Stomach (tissue), 9 donors: ENCODE data around the gene AFMID. TPM values are rescaled to one million over a fixed set of nuclear protein-coding genes. Genes with fewer than 3 reads are reported as not detected.

Experiments
- DNase-seq, 2 donors: peaks; one replicate each; pipeline versions ENCODE4 v3.0.0 to v3.0.0-alpha.2; 2013 to 2019
- H3K27ac ChIP-seq, 5 donors: fragments of 200-600 bp in 4 of 5; sonication (generic) in 4 of 5; one replicate each; pipeline ENCODE4 v1.5.1; 2013 to 2019; ENCODE audit warnings: mild to moderate bottlenecking in 1 of 5, moderate library complexity in 1 of 5
- H3K27me3 ChIP-seq, 3 donors: fragments of 200-600 bp; sonication (generic); one replicate each; pipeline ENCODE4 v1.5.1; 2017 to 2019; ENCODE audit warnings: mixed run types in 1 of 3
- H3K36me3 ChIP-seq, 4 donors: fragments of 200-600 bp; sonication (generic); 1 replicate in 3 of 4; 2 replicates in 1 of 4; pipeline ENCODE4 v1.5.1; 2016 to 2019
- H3K4me1 ChIP-seq, 4 donors: fragments of 200-600 bp; sonication (generic); one replicate each; pipeline ENCODE4 v1.5.1; 2016 to 2019
- H3K4me3 ChIP-seq, 4 donors: fragments of 200-600 bp; sonication (generic) in 3 of 4; one replicate each; pipeline ENCODE4 v1.5.1; 2016 to 2019; ENCODE audit warnings: mild to moderate bottlenecking in 1 of 4
- H3K9me3 ChIP-seq, 4 donors: fragments of 200-600 bp; sonication (generic); one replicate each; pipeline ENCODE4 v1.5.1; 2016 to 2019
- EP300 ChIP-seq: sonication (generic); formaldehyde crosslinking; IDR thresholded peaks from one replicate; pipeline ENCODE4 v1.6.1; 2017; ENCODE audit warnings: antibody characterized with exemption
- POLR2A ChIP-seq, 4 donors: fragments of 450-650 bp; IDR thresholded peaks; one replicate each; pipeline ENCODE4 v1.6.1; 2016; ENCODE audit warnings: antibody characterized with exemption in 4 of 4, control low read depth in 2 of 4, mild to moderate bottlenecking in 1 of 4, moderate library complexity in 1 of 4
- POLR2AphosphoS5 ChIP-seq, 3 donors: sonication (generic); formaldehyde crosslinking; IDR thresholded peaks; one replicate each; pipeline ENCODE4 v1.6.1; 2016; ENCODE audit warnings: antibody characterized with exemption in 3 of 3
- WGBS, 5 donors: extraction: QIAGEN DNeasy Blood & Tissue Kit in 3 of 5; methylation state at CpG; one replicate each; pipeline versions ENCODE4 v1.1.5 to v1.1.7; 2013 to 2018; 5-methylcytosine and 5-hydroxymethylcytosine counted together
- intact Hi-C: fragments of 100-400 bp; cut with DNase I; formaldehyde crosslinking; loops from one replicate; pipeline ENCODE4 v1.15.1; 2023; ENCODE audit warnings: low total_unique reads
- polyA plus RNA-seq, 3 donors: library from polyadenylated mRNA; stranded (reverse); fragments of 200-250 nt; gene quantifications; one replicate each; pipeline ENCODE4 v1.2.3, GENCODE V29; 2013
- total RNA-seq, 5 donors: library from RNA; depleted of rRNA; stranded (reverse); fragments of >200 nt; gene quantifications; one replicate each; pipeline versions ENCODE4 v1.1.0 to v1.2.3, GENCODE V29; 2014 to 2016
- TF ChIP-seq, protein P1 (sequence below), 7 experiments: fragments of 450-650 bp in 4 of 7; fragments of 200-600 bp in 3 of 7; sonication (generic) in 3 of 7; IDR thresholded peaks; one replicate each; pipeline ENCODE4 v1.5.1; 2016 to 2019; ENCODE audit warnings: antibody characterized with exemption in 7 of 7, control low read depth in 2 of 7, mild to moderate bottlenecking in 1 of 7
- donor health status: healthy with polysubstance abuse.
- donor health status: Bipolar disorder and iron deficiency.
- donor health status: healthy.

AFMID gene
- total and polyA plus RNA-seq, 8 donors = 25.7 to 189 (median 61.3) TPM

- no peak overlapping the region for H3K27ac ChIP-seq
- no peaks in the 10 kb centered on the region for H3K9me3 ChIP-seq
- H3K4me3 ChIP-seq = no peak overlapping the region
- H3K36me3 ChIP-seq = no peaks in the 10 kb centered on the region
- intact Hi-C loops = no loop called here
- peak in 1 of 2 donors; percentile 60 for DNase-seq
- WGBS, 5 donors = 80 to 90% (median 84%) methylated on average over 11 of the region's 11 CpGs
- TF ChIP-seq, protein P1, sequence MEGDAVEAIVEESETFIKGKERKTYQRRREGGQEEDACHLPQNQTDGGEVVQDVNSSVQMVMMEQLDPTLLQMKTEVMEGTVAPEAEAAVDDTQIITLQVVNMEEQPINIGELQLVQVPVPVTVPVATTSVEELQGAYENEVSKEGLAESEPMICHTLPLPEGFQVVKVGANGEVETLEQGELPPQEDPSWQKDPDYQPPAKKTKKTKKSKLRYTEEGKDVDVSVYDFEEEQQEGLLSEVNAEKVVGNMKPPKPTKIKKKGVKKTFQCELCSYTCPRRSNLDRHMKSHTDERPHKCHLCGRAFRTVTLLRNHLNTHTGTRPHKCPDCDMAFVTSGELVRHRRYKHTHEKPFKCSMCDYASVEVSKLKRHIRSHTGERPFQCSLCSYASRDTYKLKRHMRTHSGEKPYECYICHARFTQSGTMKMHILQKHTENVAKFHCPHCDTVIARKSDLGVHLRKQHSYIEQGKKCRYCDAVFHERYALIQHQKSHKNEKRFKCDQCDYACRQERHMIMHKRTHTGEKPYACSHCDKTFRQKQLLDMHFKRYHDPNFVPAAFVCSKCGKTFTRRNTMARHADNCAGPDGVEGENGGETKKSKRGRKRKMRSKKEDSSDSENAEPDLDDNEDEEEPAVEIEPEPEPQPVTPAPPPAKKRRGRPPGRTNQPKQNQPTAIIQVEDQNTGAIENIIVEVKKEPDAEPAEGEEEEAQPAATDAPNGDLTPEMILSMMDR (IDR thresholded peaks at IDR 0.05) = no peak
- no peak for TF ChIP-seq POLR2AphosphoS5 (IDR thresholded peaks at IDR 0.05)
- peaks cover 0 to 21% (median 9%) of the 10 kb centered on the region in 4 donors for H3K4me1 ChIP-seq
- H3K27me3 ChIP-seq = no peaks in the 10 kb centered on the region
These were observed 32.0 kb upstream of the AFMID start for GRCh38 chr17:78154903-78155811.

DNA sequence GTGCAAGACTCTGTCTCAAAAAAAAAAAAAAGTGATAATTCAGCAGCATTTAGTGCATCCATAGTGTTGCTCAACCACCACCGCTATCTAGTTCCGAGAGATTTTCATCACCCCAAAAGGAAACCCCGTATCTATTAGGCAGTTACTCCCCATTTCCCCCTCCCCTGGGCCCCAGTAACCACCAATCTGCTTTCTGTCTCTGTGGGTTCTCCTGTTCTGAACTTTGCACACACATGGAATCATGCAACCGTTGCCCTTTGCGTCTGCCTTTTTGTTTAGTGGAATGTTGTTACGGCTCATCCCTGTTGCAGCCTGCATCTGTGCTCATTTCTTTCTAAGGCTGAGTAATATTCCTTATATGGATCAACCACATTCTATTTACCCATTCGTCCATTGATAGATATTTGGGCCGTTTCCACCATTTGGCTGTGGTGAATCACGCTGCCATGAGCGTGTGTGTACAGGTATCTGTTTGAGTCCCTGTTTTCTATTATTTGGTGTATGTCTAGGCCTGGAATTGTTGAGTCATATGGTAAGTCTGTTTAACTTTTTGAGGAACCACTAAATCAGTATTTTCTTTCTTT lies 27.5 kb upstream of the AFMID start:
- Histone ChIP-seq H3K27ac (no peak overlapping the region), H3K4me1 (peaks cover 0 to 9% (median 8%) of the 10 kb centered on the region in 4 donors), H3K36me3 (no peaks in the 10 kb centered on the region), H3K9me3 (no peaks in the 10 kb centered on the region), H3K4me3 (no peak overlapping the region), H3K27me3 (no peaks in the 10 kb centered on the region)
- TF ChIP-seq POLR2A (IDR thresholded peaks at IDR 0.05) (no peak), POLR2AphosphoS5 (IDR thresholded peaks at IDR 0.05) (no peak), EP300 (no peak)
- TF ChIP-seq, protein P1 (IDR thresholded peaks at IDR 0.05) = no peak
- no peak for DNase-seq
- 70 to 74% (median 72%) methylated on average over 10 of the region's 10 CpGs for WGBS, 5 donors
- intact Hi-C loops = no loop called here

DNA sequence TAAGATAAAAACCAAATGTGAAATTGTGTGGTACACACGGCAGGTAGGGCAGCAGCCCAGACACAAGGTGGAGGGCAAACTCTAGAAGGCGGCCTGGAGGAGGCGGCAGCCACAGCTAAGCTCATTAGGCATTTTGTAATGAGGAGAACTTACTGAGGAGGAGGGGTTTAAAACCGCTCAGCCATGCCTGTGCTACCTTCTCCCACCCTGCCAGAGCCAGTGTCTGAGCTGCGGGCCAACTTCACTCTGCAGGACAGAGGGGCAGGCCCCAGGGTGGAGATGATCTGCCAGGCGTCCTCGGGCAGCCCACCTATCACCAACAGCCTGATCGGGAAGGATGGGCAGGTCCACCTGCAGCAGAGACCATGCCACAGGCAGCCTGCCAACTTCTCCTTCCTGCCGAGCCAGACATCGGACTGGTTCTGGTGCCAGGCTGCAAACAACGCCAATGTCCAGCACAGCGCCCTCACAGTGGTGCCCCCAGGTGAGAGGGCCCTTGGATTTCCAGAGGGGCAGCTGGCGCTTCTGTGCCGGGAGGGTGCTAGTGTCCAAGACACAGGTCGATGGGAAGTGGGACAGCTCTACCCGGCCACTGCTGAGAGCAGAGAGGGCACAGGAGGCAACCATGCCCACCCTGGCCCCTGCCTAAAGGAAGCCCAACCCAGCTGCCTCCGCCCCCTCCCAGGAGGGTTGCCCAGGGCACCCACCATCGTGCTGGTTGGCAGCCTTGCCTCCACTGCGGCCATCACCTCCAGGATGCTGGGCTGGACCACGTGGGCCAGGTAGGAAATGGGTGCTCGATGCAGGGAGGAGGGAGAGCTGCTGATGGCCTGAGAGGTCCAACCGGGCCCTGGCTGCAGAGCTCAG lies 23.0 kb upstream of the AFMID start:
- peaks cover 4 to 18% (median 14%) of the 10 kb centered on the region in 4 donors for H3K4me1 ChIP-seq
- no peaks in the 10 kb centered on the region for H3K36me3 ChIP-seq
- no peak overlapping the region for H3K27ac ChIP-seq
- WGBS, 5 donors = 34 to 55% (median 50%) methylated on average over 10 to 22 of the region's 22 CpGs
- no peaks in the 10 kb centered on the region for H3K9me3 ChIP-seq
- TF ChIP-seq POLR2AphosphoS5 (IDR thresholded peaks at IDR 0.05) (no peak), EP300 (no peak), POLR2A (IDR thresholded peaks at IDR 0.05) (no peak)
- TF ChIP-seq, protein P1 (IDR thresholded peaks at IDR 0.05) = no peak
- no peaks in the 10 kb centered on the region for H3K27me3 ChIP-seq
- no peak overlapping the region for H3K4me3 ChIP-seq
- peak in 1 of 2 donors; percentile 80 for DNase-seq
- intact Hi-C loops = no loop called here
